Upper lobe of left lung (tissue), 4 donors: ENCODE measurements around the gene IYD.

Experiments
- CTCF ChIP-seq, 6 experiments: fragments of 450-650 bp in 4 of 6; fragments of 200-600 bp in 2 of 6; sonication (generic) in 2 of 6; IDR thresholded peaks; one replicate each; pipeline ENCODE4 v1.5.1; 2016 to 2019; ENCODE audit warnings: antibody characterized with exemption in 6 of 6
- POLR2A ChIP-seq, 4 donors: fragments of 450-650 bp; IDR thresholded peaks; one replicate each; pipeline ENCODE4 v1.5.1; 2016 to 2017; ENCODE audit warnings: antibody characterized with exemption in 4 of 4, mild to moderate bottlenecking in 2 of 4
- POLR2AphosphoS5 ChIP-seq, 2 donors: sonication (generic); formaldehyde crosslinking; IDR thresholded peaks; one replicate each; pipeline ENCODE4 v1.5.1; 2017; ENCODE audit warnings: antibody characterized with exemption in 2 of 2

GRCh38 chr6:150410399-150410798, 41.6 kb downstream of the IYD start:
- TF ChIP-seq CTCF (IDR thresholded peaks at IDR 0.05) = no peak
- no peak for TF ChIP-seq POLR2AphosphoS5 (IDR thresholded peaks at IDR 0.05)
- no peak for TF ChIP-seq POLR2A (IDR thresholded peaks at IDR 0.05)
